K562 (cell line): ENCODE measurements around the gene FJX1. TPM values are rescaled to one million over a fixed set of nuclear protein-coding genes. Genes with fewer than 3 reads are reported as not detected.
"Not testable (repeated sequence)": the region's sequence is repeated elsewhere in the genome, so short reads cannot be mapped to it uniquely, and the experiment has no call there.

Source experiments
- ATAC-seq: fragments of 200-7000 bp; cut with Tn5 transposase; 3 replicates; pipeline ENCODE4 v1.9.1; 2020; ENCODE audit warnings: moderate library complexity
- BruUV-seq: library from RNA; stranded (reverse); fragments of 400-500 nt; replicated peaks from 2 replicates; lab custom pipeline; 2021; lab: Mats Ljungman, UMichigan
- CTCF ChIA-PET: fragments of 300-600 bp; formaldehyde crosslinking; extraction: SDS; loops from one replicate; lab custom pipeline; 2021; ENCODE audit warnings: low intra/inter-chr PET ratio; lab: Yijun Ruan, JAX
- POLR2A ChIA-PET: fragments of 300-600, 350-650 bp; sonication (Branson Sonifier 250); formaldehyde crosslinking; extraction: SDS; loops from one replicate; lab custom pipeline; 2021; ENCODE audit warnings: antibody characterized with exemption, inconsistent platforms; lab: Yijun Ruan, JAX
- DNase-seq, 4 experiments: peaks; one replicate each; pipeline versions ENCODE4 v3.0.0 to v3.0.0-alpha.2; 2011 to 2018; ENCODE audit warnings: low spot score in 3 of 4, mixed read lengths in 3 of 4; ENCODE audit errors: extremely low read depth in 1 of 4
- FAIRE-seq: peaks from 2 replicates; lab custom pipeline; 2011; peaks lifted over from hg19 to GRCh38; lab: Jason Lieb, UNC
- H2AFZ ChIP-seq: 2 replicates; pipeline ENCODE4 v1.6.0; 2011; ENCODE audit warnings: low read depth, low read length, control low read depth, inconsistent platforms
- H3K27ac ChIP-seq: fragments of 200-600 bp; 3 replicates; pipeline ENCODE4 v1.8.0; 2011; ENCODE audit warnings: low read depth, mild to moderate bottlenecking, control low read depth, inconsistent platforms, low read length, moderate library complexity, mixed read lengths; ENCODE audit errors: extremely low read depth
- H3K27me3 ChIP-seq, 2 experiments: fragments of 300-600 bp in 1 of 2; 2 replicates in 1 of 2; 3 replicates in 1 of 2; pipeline versions ENCODE4 v1.6.0 to v1.8.0; 2011; ENCODE audit warnings: inconsistent platforms in 2 of 2, low read length in 2 of 2, mild to moderate bottlenecking in 1 of 2, mixed read lengths in 1 of 2, moderate library complexity in 1 of 2; ENCODE audit not compliant: control insufficient read depth in 2 of 2, insufficient read depth in 2 of 2
- H3K36me3 ChIP-seq: fragments of 300-600 bp; 3 replicates; pipeline ENCODE4 v1.8.0; 2011; ENCODE audit warnings: mild to moderate bottlenecking, low read length, inconsistent platforms; ENCODE audit not compliant: control insufficient read depth, insufficient read depth
- H3K4me1 ChIP-seq, 2 experiments: fragments of 200-600 bp in 1 of 2; replicated peaks in 1 of 2; 2 replicates in 1 of 2; 3 replicates in 1 of 2; pipeline versions ENCODE4 v1.5.1 to v1.8.0; 2011; ENCODE audit warnings: inconsistent platforms in 2 of 2, low read length in 2 of 2, mild to moderate bottlenecking in 1 of 2, mixed read lengths in 1 of 2, moderate library complexity in 1 of 2; ENCODE audit not compliant: control insufficient read depth in 2 of 2, insufficient read depth in 2 of 2
- H3K4me2 ChIP-seq: 2 replicates; pipeline ENCODE4 v1.6.1; 2011; ENCODE audit warnings: low read length, control low read depth, inconsistent platforms, mixed read lengths; ENCODE audit not compliant: insufficient read depth
- H3K4me3 ChIP-seq: fragments of 200-600 bp; sonication (generic), shearing (Covaris generic); 2 replicates; pipeline ENCODE4 v1.5.1; 2016; ENCODE audit warnings: control low read depth, inconsistent platforms
- H3K79me2 ChIP-seq: fragments of 200-600 bp; 3 replicates; pipeline ENCODE4 v1.8.0; 2011; ENCODE audit warnings: low read length, inconsistent platforms; ENCODE audit not compliant: control insufficient read depth, insufficient read depth
- H3K9ac ChIP-seq, 2 experiments: 2 replicates each; pipeline versions ENCODE4 v1.6.0 to v1.6.1; 2011; ENCODE audit warnings: low read depth in 2 of 2, low read length in 2 of 2, control low read depth in 1 of 2, inconsistent platforms in 1 of 2, mild to moderate bottlenecking in 1 of 2, mixed read lengths in 1 of 2; ENCODE audit not compliant: insufficient read depth in 1 of 2
- H3K9me1 ChIP-seq: one replicate; pipeline ENCODE4 v1.6.0; 2011; ENCODE audit warnings: inconsistent platforms, mild to moderate bottlenecking, low read length, moderate library complexity; ENCODE audit not compliant: control insufficient read depth, insufficient read depth
- H3K9me3 ChIP-seq: replicated peaks from 2 replicates; pipeline ENCODE4 v1.5.1; 2011; ENCODE audit warnings: low read depth, low read length, inconsistent platforms; ENCODE audit not compliant: control insufficient read depth, insufficient read depth
- H4K20me1 ChIP-seq: replicated peaks from 2 replicates; pipeline ENCODE4 v1.6.1; 2011; ENCODE audit warnings: low read length, inconsistent platforms, mixed read lengths; ENCODE audit not compliant: control insufficient read depth, insufficient read depth
- FOXA1 ChIP-seq: fragments of 450-650 bp; IDR thresholded peaks from 2 replicates; pipeline ENCODE4 v1.6.1; 2016; ENCODE audit warnings: mild to moderate bottlenecking, borderline replicate concordance
- SMAD3 ChIP-seq: fragments of 450-650 bp; formaldehyde crosslinking; conservative IDR thresholded peaks from 2 replicates; pipeline ENCODE4 v1.4.0; 2020; ENCODE audit warnings: mild to moderate bottlenecking
- ZNF436 ChIP-seq: fragments of 250-450, 450-650 bp; sonication (Bioruptor Pico); formaldehyde crosslinking; IDR thresholded peaks from 2 replicates; pipeline ENCODE4 v1.7.0; 2020; ENCODE audit warnings: mild to moderate bottlenecking
- WGBS: fragments of 100-300 bp; shearing (Covaris generic); methylation state at CpG from one replicate; pipeline ENCODE4 v1.1.6; 2016; ENCODE audit warnings: low coverage, mixed read lengths; ENCODE audit not compliant: insufficient coverage; ENCODE audit errors: missing lambda C conversion rate; 5-methylcytosine and 5-hydroxymethylcytosine counted together
- in situ Hi-C: fragments of 300-500 bp; cut with MboI; formaldehyde crosslinking; loops from 4 replicates; pipeline ENCODE4 v1.15.0; 2018; ENCODE audit warnings: inconsistent platforms, mixed read lengths
- intact Hi-C: fragments of 100-400 bp; cut with micrococcal nuclease; formaldehyde crosslinking; loops from 2 replicates; pipeline ENCODE4 v1.14.2; 2022
- polyA plus RNA-seq, 8 experiments: library from polyadenylated mRNA; depleted of rRNA in 4 of 8; stranded (reverse) in 5 of 8; unstranded in 3 of 8; fragments of >200 nt; fragmentation: Nextera tagmentation in 2 of 8; fragmentation: Illumina TruSeq in 1 of 8; extraction: Ambion mirVana in 2 of 8; extraction: Trizol in 1 of 8; gene quantifications; 2 replicates each; pipeline versions ENCODE4 v1.2.1 to v1.2.3, GENCODE V29; 2011 to 2014; ENCODE audit warnings: inconsistent platforms in 1 of 8, missing spikeins in 1 of 8
- total RNA-seq, 7 experiments: library from RNA; depleted of rRNA in 6 of 7; stranded (reverse); fragments of >200 nt in 6 of 7; fragmentation: Illumina TruSeq in 2 of 7; extraction: Trizol in 2 of 7; gene quantifications; 2 replicates each; pipeline versions ENCODE4 v1.2.1 to v1.2.3, GENCODE V29; 2011 to 2021; ENCODE audit warnings: low replicate concordance in 1 of 7

FJX1 gene
- total and polyA plus RNA-seq, 9 of the 15 experiments (the other 6 are each of a cell fraction or from before 2014, with no cell fraction given) = 0.10 to 2.7 (median 0.72) TPM

GRCh38 chr11:35651263-35651662, 33.0 kb downstream of the FJX1 start:
- Histone ChIP-seq H2AFZ (no peak overlapping the region), H3K4me1 (no peaks in the 10 kb centered on the region), H3K4me2 (no peak overlapping the region), H4K20me1 (no peaks in the 10 kb centered on the region), H3K4me3 (no peak overlapping the region), H3K9ac (no peak overlapping the region), H3K27ac (no peak overlapping the region), H3K27me3 (peaks cover 2 to 6% of the 10 kb centered on the region in 2 experiments; a peak in 4 of 5 replicates), H3K9me3 (no peaks in the 10 kb centered on the region), H3K36me3 (no peaks in the 10 kb centered on the region), H3K9me1 (no peaks in the 10 kb centered on the region), H3K79me2 (no peaks in the 10 kb centered on the region)
- intact Hi-C loops = no loop called here
- BruUV-seq = no TSS peak
- ChIA-PET CTCF (no interaction called here), POLR2A (interaction anchor here (0.6 kb wide), 1 partner anchor 128 kb away, joined by 3 read pairs; no protein-coding TSS in a partner anchor)
- no peak for TF ChIP-seq SMAD3 (CRISPR knock-in tag)
- TF ChIP-seq FOXA1 = no peak
- no peak for TF ChIP-seq ZNF436 (CRISPR knock-in tag)
- ATAC-seq (no peak), FAIRE-seq (no peak), DNase-seq (no peak)
- WGBS = 0% methylated on average over 2 of the region's 3 CpGs
- in situ Hi-C loops = no loop called here

GRCh38 chr11:35652786-35653185, 34.5 kb downstream of the FJX1 start:
- H3K4me2 ChIP-seq, H2AFZ ChIP-seq, FAIRE-seq, CTCF ChIA-PET, DNase-seq, BruUV-seq, H3K9me1 ChIP-seq, in situ Hi-C loops, H3K9me3 ChIP-seq, H3K9ac ChIP-seq, H3K4me1 ChIP-seq, H3K36me3 ChIP-seq, intact Hi-C loops, H4K20me1 ChIP-seq, POLR2A ChIA-PET, H3K79me2 ChIP-seq, H3K4me3 ChIP-seq, H3K27ac ChIP-seq, ATAC-seq: not testable (repeated sequence)
- WGBS = 5% methylated on average over 5 of the region's 5 CpGs
- H3K27me3 ChIP-seq = peaks cover 11% of the 10 kb centered on the region in 2 experiments
